H1 (cell line): ENCODE measurements around the gene PRR12. TPM values are rescaled to one million over a fixed set of nuclear protein-coding genes. Genes with fewer than 3 reads are reported as not detected.

ENCODE experiments used
- SP2 ChIP-seq: IDR thresholded peaks from 2 replicates; pipeline ENCODE4 v1.6.1; 2012; ENCODE audit warnings: mild to moderate bottlenecking, low read length, inconsistent platforms
- polyA plus RNA-seq, 7 experiments: library from polyadenylated mRNA; depleted of rRNA in 3 of 7; stranded (reverse) in 5 of 7; unstranded in 2 of 7; fragments of >200 nt in 5 of 7; fragments of 200-250 nt in 2 of 7; gene quantifications; 1 replicate in 5 of 7; 2 replicates in 1 of 7; 4 replicates in 1 of 7; pipeline versions ENCODE4 v1.2.1 to v1.2.3, GENCODE V29; 2011 to 2013; ENCODE audit warnings: missing spikeins in 2 of 7, mixed read lengths in 2 of 7
- total RNA-seq: library from RNA; stranded (reverse); fragmentation: NEBNext Ultra II Directional; extraction: Animal tissue kit (Norgen Biotek cat#: 25700); gene quantifications from 2 replicates; pipeline ENCODE4 v1.2.1, GENCODE V29; 2021

Gene PRR12
- total and polyA plus RNA-seq, 2 of the 8 experiments (the other 6 are each of a cell fraction or from before 2014, with no cell fraction given): 2.5 to 59.4 TPM

GRCh38 chr19:49614096-49614833 is 23.3 kb downstream of the PRR12 start (continued):
- TF ChIP-seq SP2: no peak
- TF ChIP-seq, all 59 proteins: peak for 0
